22Rv1 (cell line): ENCODE data around the gene MSANTD1.

ENCODE experiments used
- ZFX ChIP-seq: fragments of 450-650 bp; IDR thresholded peaks from 2 replicates; pipeline ENCODE4 v1.6.1; 2017; ENCODE audit warnings: antibody characterized with exemption, borderline replicate concordance
- TF ChIP-seq, protein P1 (sequence below): fragments of 450-650 bp; IDR thresholded peaks from 2 replicates; pipeline ENCODE4 v1.5.1; 2017; ENCODE audit warnings: mild to moderate bottlenecking

DNA sequence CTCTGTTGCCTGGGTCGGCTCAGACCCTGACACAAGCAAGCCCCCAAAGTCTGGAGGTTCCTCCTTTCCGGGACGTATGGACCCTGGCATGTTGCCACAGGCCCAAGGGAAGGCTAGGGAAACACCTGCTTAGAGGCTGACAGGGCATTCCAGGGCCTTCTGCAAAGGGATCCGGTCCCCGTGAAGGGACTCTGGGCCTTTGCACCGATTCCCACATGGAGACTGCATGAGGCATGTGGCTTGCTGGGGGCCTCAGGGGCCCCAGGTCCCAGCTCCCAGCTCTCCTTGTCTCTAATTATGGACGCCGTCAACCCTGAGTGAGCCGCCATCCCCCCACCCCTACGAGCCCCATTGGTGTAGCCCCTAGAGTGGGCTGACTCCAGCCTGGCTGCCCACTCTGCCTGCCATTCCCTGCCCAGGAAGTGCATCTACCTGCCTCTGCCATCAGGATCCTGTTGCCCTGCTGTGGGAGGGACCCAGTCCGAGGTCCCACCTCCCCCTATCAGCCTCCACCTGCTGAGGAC is 39.7 kb downstream of the MSANTD1 start:
- TF ChIP-seq, protein P1, sequence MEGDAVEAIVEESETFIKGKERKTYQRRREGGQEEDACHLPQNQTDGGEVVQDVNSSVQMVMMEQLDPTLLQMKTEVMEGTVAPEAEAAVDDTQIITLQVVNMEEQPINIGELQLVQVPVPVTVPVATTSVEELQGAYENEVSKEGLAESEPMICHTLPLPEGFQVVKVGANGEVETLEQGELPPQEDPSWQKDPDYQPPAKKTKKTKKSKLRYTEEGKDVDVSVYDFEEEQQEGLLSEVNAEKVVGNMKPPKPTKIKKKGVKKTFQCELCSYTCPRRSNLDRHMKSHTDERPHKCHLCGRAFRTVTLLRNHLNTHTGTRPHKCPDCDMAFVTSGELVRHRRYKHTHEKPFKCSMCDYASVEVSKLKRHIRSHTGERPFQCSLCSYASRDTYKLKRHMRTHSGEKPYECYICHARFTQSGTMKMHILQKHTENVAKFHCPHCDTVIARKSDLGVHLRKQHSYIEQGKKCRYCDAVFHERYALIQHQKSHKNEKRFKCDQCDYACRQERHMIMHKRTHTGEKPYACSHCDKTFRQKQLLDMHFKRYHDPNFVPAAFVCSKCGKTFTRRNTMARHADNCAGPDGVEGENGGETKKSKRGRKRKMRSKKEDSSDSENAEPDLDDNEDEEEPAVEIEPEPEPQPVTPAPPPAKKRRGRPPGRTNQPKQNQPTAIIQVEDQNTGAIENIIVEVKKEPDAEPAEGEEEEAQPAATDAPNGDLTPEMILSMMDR: no peak
- no peak for TF ChIP-seq ZFX
